GM10266 (cell line): ENCODE data around the gene GPR17.

Experiments used
- DNase-seq: peaks from one replicate; pipeline ENCODE4 v3.0.0; 2012; ENCODE audit errors: extremely low spot score
- TF ChIP-seq, protein P1 (sequence below): IDR thresholded peaks from 2 replicates; pipeline ENCODE4 v1.5.1; 2012; ENCODE audit warnings: mild to moderate bottlenecking, low read depth; ENCODE audit not compliant: control insufficient read depth, insufficient read depth; ENCODE audit errors: missing control alignments

The GPR17 gene

DNA sequence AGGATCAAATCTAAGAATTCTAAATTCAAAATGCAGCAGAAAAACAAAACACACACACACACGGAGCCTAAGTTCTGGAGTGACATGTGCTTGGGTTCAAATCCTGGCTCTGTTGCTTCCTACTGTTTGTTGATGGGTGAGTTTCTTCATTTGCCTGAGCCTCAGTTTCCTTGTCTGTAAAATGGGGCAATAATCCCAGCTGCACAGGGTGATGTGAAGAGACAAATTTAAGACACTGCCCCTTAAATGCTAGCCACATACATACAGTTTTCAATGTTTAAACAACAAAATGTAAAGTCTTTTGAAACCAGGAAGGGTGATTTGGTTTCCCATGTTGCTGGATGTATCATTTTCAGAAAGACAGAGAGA is 943 bp upstream of the GPR17 start:
- TF ChIP-seq, protein P1, sequence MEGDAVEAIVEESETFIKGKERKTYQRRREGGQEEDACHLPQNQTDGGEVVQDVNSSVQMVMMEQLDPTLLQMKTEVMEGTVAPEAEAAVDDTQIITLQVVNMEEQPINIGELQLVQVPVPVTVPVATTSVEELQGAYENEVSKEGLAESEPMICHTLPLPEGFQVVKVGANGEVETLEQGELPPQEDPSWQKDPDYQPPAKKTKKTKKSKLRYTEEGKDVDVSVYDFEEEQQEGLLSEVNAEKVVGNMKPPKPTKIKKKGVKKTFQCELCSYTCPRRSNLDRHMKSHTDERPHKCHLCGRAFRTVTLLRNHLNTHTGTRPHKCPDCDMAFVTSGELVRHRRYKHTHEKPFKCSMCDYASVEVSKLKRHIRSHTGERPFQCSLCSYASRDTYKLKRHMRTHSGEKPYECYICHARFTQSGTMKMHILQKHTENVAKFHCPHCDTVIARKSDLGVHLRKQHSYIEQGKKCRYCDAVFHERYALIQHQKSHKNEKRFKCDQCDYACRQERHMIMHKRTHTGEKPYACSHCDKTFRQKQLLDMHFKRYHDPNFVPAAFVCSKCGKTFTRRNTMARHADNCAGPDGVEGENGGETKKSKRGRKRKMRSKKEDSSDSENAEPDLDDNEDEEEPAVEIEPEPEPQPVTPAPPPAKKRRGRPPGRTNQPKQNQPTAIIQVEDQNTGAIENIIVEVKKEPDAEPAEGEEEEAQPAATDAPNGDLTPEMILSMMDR: no peak

DNA sequence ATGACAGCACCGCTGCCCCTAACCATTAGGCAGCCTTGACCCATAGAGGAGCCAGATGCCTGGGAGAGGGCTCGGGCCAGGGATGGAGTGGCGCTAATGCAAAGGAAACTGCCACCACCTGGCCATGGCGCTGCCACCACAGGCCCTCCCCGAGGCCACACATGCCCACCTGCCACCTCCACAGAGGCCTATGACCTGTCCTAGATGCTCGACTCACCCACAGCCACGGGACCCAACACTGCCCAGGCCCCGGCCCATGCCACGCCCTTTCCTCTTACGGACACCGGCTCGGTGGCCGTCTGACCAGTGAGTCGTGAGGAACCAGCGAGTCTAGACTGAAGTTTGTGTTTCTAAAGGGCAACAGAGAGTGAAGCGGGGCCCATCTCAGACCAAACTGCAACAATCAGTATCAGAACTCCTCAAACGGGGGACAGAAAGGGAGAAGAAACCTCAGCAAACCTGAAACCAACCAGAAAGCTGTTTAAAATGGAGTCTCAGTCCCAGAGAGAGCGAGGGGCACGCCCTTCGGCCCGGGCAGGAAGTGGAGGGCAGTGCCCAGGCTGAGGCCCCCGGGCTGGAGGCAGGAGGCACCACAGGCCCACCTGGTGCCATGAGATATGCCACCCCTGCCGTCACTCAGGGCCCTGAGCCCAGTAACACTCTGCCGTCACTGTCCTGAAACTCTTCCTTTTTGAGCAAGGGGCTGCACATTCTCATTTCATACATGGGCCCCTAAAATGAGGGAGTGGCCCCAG is 711 bp downstream of the GPR17 start:
- DNase-seq: no peak

More for the DNA sequence above, 943 bp upstream of the GPR17 start:
- DNase-seq: no peak

DNA sequence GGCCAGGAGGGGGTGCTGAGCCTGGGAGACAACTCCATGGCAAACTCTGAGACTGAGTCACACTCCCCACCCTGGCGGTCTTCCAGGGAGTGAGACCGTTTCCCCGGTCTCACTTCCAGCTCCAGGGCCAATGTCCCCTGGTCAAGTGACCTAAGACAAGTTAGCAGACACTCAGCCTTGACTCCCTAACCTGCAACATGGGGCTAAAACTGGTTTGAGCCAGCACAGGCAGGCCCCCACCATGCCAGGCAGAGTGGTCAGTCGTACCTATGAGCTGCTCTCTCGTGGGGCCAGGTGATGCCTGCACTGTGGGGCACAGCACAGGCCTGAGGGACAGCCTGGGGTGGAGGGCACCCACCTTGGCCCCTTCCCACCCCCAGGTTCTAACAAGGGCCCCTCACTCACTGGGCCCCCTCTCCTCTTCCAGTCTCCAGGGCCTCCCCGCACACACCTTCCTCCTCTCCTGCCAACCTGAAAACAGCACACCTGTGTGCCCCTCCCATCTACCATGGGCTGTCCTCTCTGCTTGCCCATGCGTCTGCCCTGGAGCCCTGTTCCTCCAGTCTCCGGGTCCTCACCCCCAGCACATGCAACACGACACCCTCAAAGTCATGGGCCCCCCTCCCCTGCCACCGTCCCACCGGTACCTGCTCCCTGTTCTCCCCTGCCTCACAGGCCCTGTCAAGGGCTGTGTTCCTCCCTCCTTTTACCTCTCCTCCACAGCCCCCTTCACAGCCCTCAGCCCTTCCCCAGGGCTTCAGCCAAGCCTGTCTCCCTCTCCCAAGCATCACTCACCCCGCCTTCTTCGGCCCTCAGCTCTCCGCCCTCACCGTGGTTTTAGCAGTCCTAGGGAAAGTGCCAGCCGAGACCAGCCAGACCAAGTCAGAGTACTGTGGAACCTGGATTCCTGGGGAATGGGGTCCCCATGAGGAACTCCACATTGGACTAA is 1.6 kb downstream of the GPR17 start:
- TF ChIP-seq, protein P1: no peak
- DNase-seq: no peak

More for the DNA sequence above, 711 bp downstream of the GPR17 start:
- TF ChIP-seq, protein P1: no peak

DNA sequence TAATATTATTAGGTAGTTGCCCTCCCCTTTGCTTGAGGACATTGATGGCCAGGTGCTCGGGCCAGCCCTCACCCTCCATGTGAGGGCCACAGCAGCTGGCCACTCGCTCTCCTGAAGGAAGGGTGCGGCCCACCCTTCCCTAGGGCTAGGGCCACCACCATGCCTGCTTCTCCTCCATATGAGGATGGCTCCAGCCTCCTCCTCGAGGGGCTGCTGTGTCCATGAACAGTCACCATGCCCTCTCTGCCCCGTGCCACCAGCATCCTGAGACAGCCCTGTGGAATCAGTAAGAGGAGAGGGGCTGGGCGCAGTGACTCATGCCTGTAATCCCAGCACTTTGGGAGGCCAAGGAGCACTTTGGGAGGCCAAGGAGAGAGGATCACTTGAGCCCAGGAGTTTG is 2.4 kb downstream of the GPR17 start:
- DNase-seq: no peak
- TF ChIP-seq, protein P1: no peak

DNA sequence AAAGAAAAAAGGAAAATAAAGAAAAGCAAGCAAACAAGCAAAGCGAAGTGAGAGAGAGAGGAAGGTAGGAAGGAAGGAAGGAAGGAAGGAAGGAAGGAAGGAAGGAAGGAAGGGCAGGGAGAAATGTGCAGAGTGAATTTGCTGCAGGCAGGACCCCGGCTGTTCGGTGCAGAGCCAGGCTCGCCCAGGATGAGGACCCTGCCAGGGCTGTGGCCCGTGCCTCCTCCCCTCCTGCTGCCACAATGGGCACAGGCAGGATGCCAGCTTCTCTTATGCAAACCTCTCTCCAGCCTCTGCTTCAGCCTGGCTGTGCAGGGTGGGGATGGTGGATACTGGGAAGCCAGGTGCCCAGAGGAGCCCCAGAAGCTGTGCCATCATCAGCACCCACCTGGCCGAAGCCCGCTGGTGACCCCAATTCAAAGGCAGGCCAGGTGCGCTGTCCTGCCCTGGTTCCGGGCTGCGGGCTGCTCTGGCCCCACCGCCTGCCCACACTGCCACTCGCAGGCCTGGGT is 3.2 kb downstream of the GPR17 start:
- TF ChIP-seq, protein P1: no peak
- DNase-seq: no peak

DNA sequence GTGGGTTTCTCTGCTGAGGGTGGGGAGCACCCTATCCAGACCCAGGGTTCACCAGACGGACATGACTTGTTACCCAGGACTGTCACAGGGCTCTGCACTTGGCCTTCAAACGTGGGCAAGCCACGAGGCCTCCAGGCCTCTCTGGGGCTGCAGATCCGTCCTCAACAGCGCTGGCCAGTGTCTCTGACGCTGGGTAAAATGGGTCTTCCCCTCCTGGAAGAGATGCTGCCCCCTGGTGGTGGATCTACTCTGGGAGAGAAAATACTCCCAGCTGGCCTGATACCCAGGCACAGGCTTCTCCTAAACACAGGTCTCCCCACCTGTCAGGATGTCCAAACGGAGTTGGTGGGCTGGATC is 3.7 kb downstream of the GPR17 start:
- DNase-seq: peak; percentile 87
- TF ChIP-seq, protein P1: peak; percentile 81
